Activated CD4-positive, CD25-positive, alpha-beta regulatory T cell (primary cell): ENCODE results near the gene PKHD1.

Experiments
- DNase-seq, 4 experiments: peaks; one replicate each; lab custom pipeline; 2025; lab: John Stamatoyannopoulos, UW

The PKHD1 gene

GRCh38 chr6:51702851-51703250 lies 384.6 kb downstream of the PKHD1 start:
- no peak for DNase-seq

- DNase-seq, result no peak
These were observed 402.8 kb downstream of the PKHD1 start for GRCh38 chr6:51684603-51685002.

- no peak for DNase-seq
These were observed 403.4 kb downstream of the PKHD1 start for GRCh38 chr6:51684038-51684437.

GRCh38 chr6:51678905-51679620 lies 408.4 kb downstream of the PKHD1 start:
- DNase-seq, result no peak

- no peak for DNase-seq
These were observed 409.1 kb downstream of the PKHD1 start for GRCh38 chr6:51678274-51678673.

- DNase-seq, result no peak
These were observed 411.5 kb downstream of the PKHD1 start for GRCh38 chr6:51675922-51676275.

GRCh38 chr6:51675020-51675921 lies 412.1 kb downstream of the PKHD1 start:
- no peak for DNase-seq

GRCh38 chr6:51663525-51663924 lies 423.9 kb downstream of the PKHD1 start:
- DNase-seq, result no peak

- DNase-seq, result no peak
These were observed 426.6 kb downstream of the PKHD1 start for GRCh38 chr6:51660767-51661166.

- no peak for DNase-seq
These were observed 429.9 kb downstream of the PKHD1 start for GRCh38 chr6:51657491-51657890.

- DNase-seq, result no peak
These were observed 431.9 kb downstream of the PKHD1 start for GRCh38 chr6:51655517-51655916.

GRCh38 chr6:51654647-51655046 lies 432.8 kb downstream of the PKHD1 start:
- DNase-seq, result no peak

GRCh38 chr6:51651132-51651817 lies 436.1 kb downstream of the PKHD1 start:
- DNase-seq, result no peak

GRCh38 chr6:51648774-51649173 lies 438.6 kb downstream of the PKHD1 start:
- DNase-seq, result no peak

- no peak for DNase-seq
These were observed 439.2 kb downstream of the PKHD1 start for GRCh38 chr6:51648236-51648635.

GRCh38 chr6:51644426-51644825 lies 443.0 kb downstream of the PKHD1 start:
- DNase-seq, result no peak

GRCh38 chr6:51640021-51640420 lies 447.4 kb downstream of the PKHD1 start:
- DNase-seq, result no peak

- DNase-seq, result no peak
These were observed 454.0 kb downstream of the PKHD1 start for GRCh38 chr6:51633424-51633823.

- DNase-seq, result no peak
These were observed 457.4 kb downstream of the PKHD1 start for GRCh38 chr6:51630011-51630410.

- DNase-seq, result no peak
These were observed 461.0 kb downstream of the PKHD1 start for GRCh38 chr6:51626391-51626790.

GRCh38 chr6:51625566-51625965 lies 461.8 kb downstream of the PKHD1 start:
- no peak for DNase-seq

- no peak for DNase-seq
These were observed 466.4 kb downstream of the PKHD1 start for GRCh38 chr6:51620971-51621370.
